Measurements from ENCODE around the gene GYG2.

- TF ChIP-seq, protein P1, sequence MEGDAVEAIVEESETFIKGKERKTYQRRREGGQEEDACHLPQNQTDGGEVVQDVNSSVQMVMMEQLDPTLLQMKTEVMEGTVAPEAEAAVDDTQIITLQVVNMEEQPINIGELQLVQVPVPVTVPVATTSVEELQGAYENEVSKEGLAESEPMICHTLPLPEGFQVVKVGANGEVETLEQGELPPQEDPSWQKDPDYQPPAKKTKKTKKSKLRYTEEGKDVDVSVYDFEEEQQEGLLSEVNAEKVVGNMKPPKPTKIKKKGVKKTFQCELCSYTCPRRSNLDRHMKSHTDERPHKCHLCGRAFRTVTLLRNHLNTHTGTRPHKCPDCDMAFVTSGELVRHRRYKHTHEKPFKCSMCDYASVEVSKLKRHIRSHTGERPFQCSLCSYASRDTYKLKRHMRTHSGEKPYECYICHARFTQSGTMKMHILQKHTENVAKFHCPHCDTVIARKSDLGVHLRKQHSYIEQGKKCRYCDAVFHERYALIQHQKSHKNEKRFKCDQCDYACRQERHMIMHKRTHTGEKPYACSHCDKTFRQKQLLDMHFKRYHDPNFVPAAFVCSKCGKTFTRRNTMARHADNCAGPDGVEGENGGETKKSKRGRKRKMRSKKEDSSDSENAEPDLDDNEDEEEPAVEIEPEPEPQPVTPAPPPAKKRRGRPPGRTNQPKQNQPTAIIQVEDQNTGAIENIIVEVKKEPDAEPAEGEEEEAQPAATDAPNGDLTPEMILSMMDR (IDR thresholded peaks at IDR 0.05; ENCODE audit: poor library complexity, severe bottlenecking), result no peak
- no peak for TF ChIP-seq POLR2AphosphoS5 (IDR thresholded peaks at IDR 0.05)
Observed at GRCh38 chrX:2785538-2785937, 43.2 kb upstream of the GYG2 start.

Data from neural cell (in vitro differentiated cells).